H1 (cell line): ENCODE data around the gene THRB. TPM values are rescaled to one million over a fixed set of nuclear protein-coding genes. Genes with fewer than 3 reads are reported as not detected.

Experiments used
- CTCF ChIA-PET: fragments of 300-600 bp; sonication (Branson Sonifier 250); formaldehyde crosslinking; loops from one replicate; lab custom pipeline; 2021; ENCODE audit not compliant: partially characterized antibody; lab: Charles Lee
- POLR2A ChIA-PET: fragments of 300-600 bp; sonication (Branson Sonifier 250); formaldehyde crosslinking; loops from one replicate; lab custom pipeline; 2021; ENCODE audit warnings: inconsistent platforms; ENCODE audit not compliant: partially characterized antibody; lab: Charles Lee
- DNase-seq, 2 experiments: peaks; one replicate each; pipeline versions ENCODE4 v3.0.0 to v3.0.0-alpha.2; 2010 to 2022; ENCODE audit warnings: low spot score in 2 of 2, low read depth in 1 of 2, mixed read lengths in 1 of 2
- FAIRE-seq: peaks from 2 replicates; lab custom pipeline; 2011; peaks lifted over from hg19 to GRCh38; lab: Jason Lieb, UNC
- H2AFZ ChIP-seq: 2 replicates; pipeline ENCODE4 v1.8.1; 2012; ENCODE audit warnings: low read length, inconsistent platforms
- H2AK5ac ChIP-seq: 2 replicates; pipeline ENCODE4 v1.6.1; 2013; ENCODE audit warnings: low read depth, low read length
- H2BK120ac ChIP-seq: replicated peaks from 2 replicates; pipeline ENCODE3; 2013; ENCODE audit warnings: low read depth, low read length, inconsistent platforms
- H2BK12ac ChIP-seq: 2 replicates; pipeline ENCODE4 v1.6.1; 2013; ENCODE audit warnings: low read depth, low read length
- H2BK15ac ChIP-seq: 2 replicates; pipeline ENCODE4 v1.6.1; 2013; ENCODE audit warnings: low read length
- H2BK20ac ChIP-seq: 2 replicates; pipeline ENCODE4 v1.6.1; 2013; ENCODE audit warnings: low read length
- H2BK5ac ChIP-seq: 2 replicates; pipeline ENCODE4 v1.6.1; 2013; ENCODE audit warnings: low read depth, low read length
- H3K14ac ChIP-seq: 2 replicates; pipeline ENCODE4 v1.6.1; 2013; ENCODE audit warnings: inconsistent platforms; ENCODE audit not compliant: insufficient read length
- H3K18ac ChIP-seq: 2 replicates; pipeline ENCODE4 v1.6.1; 2013; ENCODE audit warnings: low read length; ENCODE audit errors: extremely low read depth
- H3K23ac ChIP-seq: 2 replicates; pipeline ENCODE4 v1.6.1; 2013; ENCODE audit warnings: inconsistent platforms; ENCODE audit not compliant: insufficient read length
- H3K23me2 ChIP-seq: 2 replicates; pipeline ENCODE4 v1.6.1; 2013; ENCODE audit warnings: low read depth, low read length
- H3K27ac ChIP-seq: 2 replicates; pipeline ENCODE4 v1.6.1; 2011; ENCODE audit warnings: low read depth, low read length, inconsistent platforms
- H3K27me3 ChIP-seq, 4 experiments: replicated peaks in 1 of 4; 1 replicate in 1 of 4; 2 replicates in 3 of 4; pipeline versions ENCODE4 v1.6.1 to v1.8.1; 2011 to 2013; ENCODE audit warnings: low read length in 3 of 4, mild to moderate bottlenecking in 3 of 4, inconsistent platforms in 2 of 4, mixed read lengths in 2 of 4, moderate library complexity in 1 of 4; ENCODE audit not compliant: control insufficient read depth in 3 of 4, insufficient read depth in 3 of 4; ENCODE audit errors: extremely low read depth in 1 of 4
- H3K36me3 ChIP-seq, 4 experiments: 2 replicates each; pipeline versions ENCODE4 v1.6.1 to v1.8.1; 2011 to 2013; ENCODE audit warnings: mild to moderate bottlenecking in 4 of 4, low read length in 3 of 4, moderate library complexity in 2 of 4, control low read depth in 1 of 4, inconsistent platforms in 1 of 4; ENCODE audit not compliant: insufficient read depth in 4 of 4, control insufficient read depth in 2 of 4
- H3K4ac ChIP-seq: replicated peaks from 2 replicates; pipeline ENCODE3; 2013; ENCODE audit warnings: low read length, low read depth, mixed read lengths, inconsistent platforms; ENCODE audit not compliant: insufficient read length
- H3K4me1 ChIP-seq, 4 experiments: replicated peaks in 1 of 4; 1 replicate in 1 of 4; 2 replicates in 3 of 4; pipeline versions ENCODE4 v1.6.1 to v1.8.1; 2011 to 2013; ENCODE audit warnings: low read length in 3 of 4, inconsistent platforms in 2 of 4, mixed read lengths in 1 of 4; ENCODE audit not compliant: insufficient read depth in 4 of 4, control insufficient read depth in 3 of 4
- H3K4me2 ChIP-seq, 2 experiments: 2 replicates each; pipeline versions ENCODE4 v1.6.1 to v1.8.1; 2011 to 2013; ENCODE audit warnings: low read depth in 2 of 2, low read length in 2 of 2, control low read depth in 1 of 2, inconsistent platforms in 1 of 2, mild to moderate bottlenecking in 1 of 2; ENCODE audit not compliant: insufficient read depth in 1 of 2
- H3K4me3 ChIP-seq, 4 experiments: fragments of 200-600, 300-600 bp in 1 of 4; sonication (generic), shearing (Covaris generic), sonication (Bioruptor Twin) in 1 of 4; 2 replicates each; pipeline versions ENCODE4 v1.5.1 to v1.8.1; 2011 to 2016; ENCODE audit warnings: low read length in 4 of 4, low read depth in 3 of 4, control low read depth in 2 of 4, inconsistent platforms in 2 of 4, mild to moderate bottlenecking in 2 of 4, mixed read lengths in 1 of 4, moderate library complexity in 1 of 4; ENCODE audit not compliant: insufficient read depth in 2 of 4; ENCODE audit errors: extremely low read depth in 1 of 4
- H3K56ac ChIP-seq: replicated peaks from 2 replicates; pipeline ENCODE3; 2013; ENCODE audit warnings: low read depth, mild to moderate bottlenecking, mixed read lengths, low read length, inconsistent platforms; ENCODE audit not compliant: insufficient read length
- H3K79me1 ChIP-seq: 2 replicates; pipeline ENCODE4 v1.6.1; 2013; ENCODE audit warnings: low read depth, low read length, control low read depth
- H3K79me2 ChIP-seq, 2 experiments: 2 replicates each; pipeline versions ENCODE4 v1.6.1 to v1.8.1; 2012 to 2013; ENCODE audit warnings: low read length in 2 of 2, mild to moderate bottlenecking in 2 of 2, inconsistent platforms in 1 of 2; ENCODE audit not compliant: insufficient read depth in 2 of 2, control insufficient read depth in 1 of 2
- H3K9ac ChIP-seq, 4 experiments: replicated peaks in 1 of 4; 1 replicate in 1 of 4; 2 replicates in 3 of 4; pipeline versions ENCODE4 v1.6.1 to v1.8.1; 2011 to 2013; ENCODE audit warnings: low read depth in 3 of 4, low read length in 3 of 4, control low read depth in 2 of 4, mild to moderate bottlenecking in 2 of 4, moderate library complexity in 2 of 4, inconsistent platforms in 1 of 4; ENCODE audit errors: extremely low read depth in 1 of 4
- H3K9me3 ChIP-seq, 2 experiments: 2 replicates each; pipeline versions ENCODE4 v1.6.1 to v1.8.1; 2012 to 2013; ENCODE audit warnings: mild to moderate bottlenecking in 2 of 2, moderate library complexity in 2 of 2, control low read depth in 1 of 2, inconsistent platforms in 1 of 2, low read depth in 1 of 2, low read length in 1 of 2, mixed read lengths in 1 of 2; ENCODE audit not compliant: insufficient read depth in 2 of 2
- H4K20me1 ChIP-seq, 2 experiments: replicated peaks in 1 of 2; 2 replicates each; pipeline versions ENCODE3 to v1.8.1; 2011 to 2013; ENCODE audit warnings: inconsistent platforms in 2 of 2, low read length in 2 of 2, mild to moderate bottlenecking in 1 of 2; ENCODE audit not compliant: insufficient read depth in 2 of 2, control insufficient read depth in 1 of 2
- H4K5ac ChIP-seq: 2 replicates; pipeline ENCODE4 v1.6.1; 2013; ENCODE audit warnings: low read length, low read depth, mixed read lengths, inconsistent platforms; ENCODE audit not compliant: insufficient read length
- H4K8ac ChIP-seq: 2 replicates; pipeline ENCODE4 v1.8.0; 2013; ENCODE audit warnings: mild to moderate bottlenecking, moderate library complexity, low read length, inconsistent platforms; ENCODE audit not compliant: insufficient read depth; ENCODE audit errors: extremely low read depth
- H4K91ac ChIP-seq: replicated peaks from 2 replicates; pipeline ENCODE3; 2013; ENCODE audit warnings: low read length, mixed read lengths, inconsistent platforms; ENCODE audit not compliant: insufficient read length
- GTF2F1 ChIP-seq: IDR thresholded peaks from 2 replicates; pipeline ENCODE4 v1.6.1; 2012; ENCODE audit warnings: low read depth, low read length, improper control_type of control experiment, borderline replicate concordance
- RBBP5 ChIP-seq: IDR thresholded peaks from 2 replicates; pipeline ENCODE4 v1.7.1; 2012; ENCODE audit warnings: low read depth, mild to moderate bottlenecking, inconsistent platforms, low read length, moderate library complexity, borderline replicate concordance
- WGBS, 2 experiments: shearing (Covaris generic) in 1 of 2; methylation state at CpG; one replicate each; pipeline versions ENCODE4 v1.1.6 to v1.1.7; 2013 to 2015; ENCODE audit warnings: low lambda C conversion rate in 2 of 2, mixed read lengths in 2 of 2, inconsistent platforms in 1 of 2, low coverage in 1 of 2, missing lambda C conversion rate in 1 of 2; ENCODE audit not compliant: insufficient replicate concordance in 2 of 2, insufficient coverage in 1 of 2, insufficient read length in 1 of 2; ENCODE audit errors: extremely low coverage in 1 of 2, missing lambda C conversion rate in 1 of 2; 5-methylcytosine and 5-hydroxymethylcytosine counted together
- polyA plus RNA-seq, 7 experiments: library from polyadenylated mRNA; depleted of rRNA in 3 of 7; stranded (reverse) in 5 of 7; unstranded in 2 of 7; fragments of >200 nt in 5 of 7; fragments of 200-250 nt in 2 of 7; gene quantifications; 1 replicate in 5 of 7; 2 replicates in 1 of 7; 4 replicates in 1 of 7; pipeline versions ENCODE4 v1.2.1 to v1.2.3, GENCODE V29; 2011 to 2013; ENCODE audit warnings: missing spikeins in 2 of 7, mixed read lengths in 2 of 7
- total RNA-seq: library from RNA; stranded (reverse); fragmentation: NEBNext Ultra II Directional; extraction: Animal tissue kit (Norgen Biotek cat#: 25700); gene quantifications from 2 replicates; pipeline ENCODE4 v1.2.1, GENCODE V29; 2021

The THRB gene
- total and polyA plus RNA-seq, 2 of the 8 experiments (the other 6 are each of a cell fraction or from before 2014, with no cell fraction given) = 0.98 to 3.9 TPM

DNA sequence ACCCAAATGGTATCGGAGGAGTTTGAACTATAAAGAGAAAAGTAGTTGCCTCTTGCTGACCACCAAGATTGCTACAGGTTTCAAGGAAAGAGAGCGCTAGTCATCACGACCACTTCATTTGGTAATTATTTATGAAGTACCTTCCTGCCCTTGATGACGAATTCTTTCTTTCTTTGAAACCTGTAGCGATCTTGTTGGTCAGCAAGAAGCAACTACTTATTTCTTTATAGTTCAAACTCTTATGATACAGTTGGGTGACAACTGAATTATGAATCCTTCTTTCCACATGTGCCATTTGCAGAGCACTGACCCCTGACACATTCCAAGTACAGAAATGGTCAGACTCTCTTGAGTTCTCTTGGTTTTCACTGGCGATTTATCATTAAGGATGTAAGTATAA lies 46.8 kb downstream of the THRB start:
- no peak overlapping the region for H2BK15ac ChIP-seq
- no peak for FAIRE-seq
- no peak overlapping the region for H3K56ac ChIP-seq
- no peak overlapping the region for H3K18ac ChIP-seq
- H3K4ac ChIP-seq = no peak overlapping the region
- no peak overlapping the region for H4K5ac ChIP-seq
- H4K20me1 ChIP-seq = no peaks in the 10 kb centered on the region
- H4K91ac ChIP-seq = no peak overlapping the region
- H3K27ac ChIP-seq = no peak overlapping the region
- no peaks in the 10 kb centered on the region for H3K27me3 ChIP-seq
- H3K9ac ChIP-seq = no peak overlapping the region
- H2AFZ ChIP-seq = no peak overlapping the region
- H3K23ac ChIP-seq = no peak overlapping the region
- POLR2A ChIA-PET = no interaction called here
- H3K4me1 ChIP-seq = no peaks in the 10 kb centered on the region
- H3K9me3 ChIP-seq = no peaks in the 10 kb centered on the region
- H3K14ac ChIP-seq = no peak overlapping the region
- DNase-seq = no peak
- H3K36me3 ChIP-seq = no peaks in the 10 kb centered on the region
- H2BK20ac ChIP-seq = no peak overlapping the region
- TF ChIP-seq GTF2F1 (no peak), RBBP5 (no peak)
- no peak overlapping the region for H3K4me2 ChIP-seq
- no peak overlapping the region for H2AK5ac ChIP-seq
- H2BK5ac ChIP-seq = no peak overlapping the region
- no peaks in the 10 kb centered on the region for H3K79me1 ChIP-seq
- H2BK120ac ChIP-seq = no peak overlapping the region
- H3K79me2 ChIP-seq = no peaks in the 10 kb centered on the region
- no peak overlapping the region for H4K8ac ChIP-seq
- no peaks in the 10 kb centered on the region for H3K23me2 ChIP-seq
- no peak overlapping the region for H2BK12ac ChIP-seq
- CTCF ChIA-PET = interaction anchor here (0.6 kb wide), 1 partner anchor 35 kb away, joined by 3 read pairs; no protein-coding TSS in a partner anchor
- no peak overlapping the region for H3K4me3 ChIP-seq
- WGBS, 2 experiments = 86% methylated on average over 6 of the region's 6 CpGs; no CpG with 5 or more reads in 1 of the 2 experiments
